ENCODE data around the gene C1orf198.

The C1orf198 gene

DNA sequence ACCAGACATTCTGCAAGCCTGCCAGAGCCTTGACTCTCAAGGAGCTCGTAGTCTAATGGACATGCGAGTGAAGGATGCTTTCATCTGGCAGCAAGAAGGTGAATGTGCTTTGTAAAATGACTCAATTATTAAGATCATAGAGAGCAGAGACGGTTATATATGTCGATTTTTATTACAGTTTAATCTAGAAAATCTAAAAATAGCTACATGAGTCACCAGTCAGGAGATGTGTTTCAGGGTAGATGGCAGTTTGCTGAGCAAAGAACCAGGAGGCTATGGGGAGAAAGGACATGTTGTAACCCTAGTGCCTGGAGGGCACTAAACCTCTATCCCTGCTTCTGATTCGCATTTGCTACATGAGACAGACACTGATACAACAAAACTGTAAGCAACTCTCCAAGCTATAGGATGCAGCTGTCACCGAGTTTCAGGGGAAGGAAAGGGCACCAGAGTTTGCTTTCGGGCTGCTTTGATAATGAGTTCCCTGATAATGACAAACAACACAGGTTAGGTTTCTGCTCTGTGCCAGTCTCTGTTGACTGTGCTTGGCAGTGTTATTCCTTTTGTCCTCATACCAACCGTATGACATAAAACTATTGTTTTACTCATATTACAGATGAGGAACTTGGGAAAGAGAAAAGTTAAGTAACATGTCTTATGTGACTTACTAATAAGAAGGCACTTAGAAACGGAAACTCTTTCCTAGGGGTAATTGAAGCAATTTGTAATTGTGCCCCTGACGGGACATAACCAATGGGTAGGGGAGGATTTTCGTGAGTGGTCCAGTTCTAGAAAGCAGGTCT, 43.2 kb downstream of the C1orf198 start:
- no peak overlapping the region for H3K27ac ChIP-seq

GRCh38 chr1:230824551-230824918, 43.8 kb downstream of the C1orf198 start:
- no peak overlapping the region for H3K27ac ChIP-seq
- TF ChIP-seq, protein P1, sequence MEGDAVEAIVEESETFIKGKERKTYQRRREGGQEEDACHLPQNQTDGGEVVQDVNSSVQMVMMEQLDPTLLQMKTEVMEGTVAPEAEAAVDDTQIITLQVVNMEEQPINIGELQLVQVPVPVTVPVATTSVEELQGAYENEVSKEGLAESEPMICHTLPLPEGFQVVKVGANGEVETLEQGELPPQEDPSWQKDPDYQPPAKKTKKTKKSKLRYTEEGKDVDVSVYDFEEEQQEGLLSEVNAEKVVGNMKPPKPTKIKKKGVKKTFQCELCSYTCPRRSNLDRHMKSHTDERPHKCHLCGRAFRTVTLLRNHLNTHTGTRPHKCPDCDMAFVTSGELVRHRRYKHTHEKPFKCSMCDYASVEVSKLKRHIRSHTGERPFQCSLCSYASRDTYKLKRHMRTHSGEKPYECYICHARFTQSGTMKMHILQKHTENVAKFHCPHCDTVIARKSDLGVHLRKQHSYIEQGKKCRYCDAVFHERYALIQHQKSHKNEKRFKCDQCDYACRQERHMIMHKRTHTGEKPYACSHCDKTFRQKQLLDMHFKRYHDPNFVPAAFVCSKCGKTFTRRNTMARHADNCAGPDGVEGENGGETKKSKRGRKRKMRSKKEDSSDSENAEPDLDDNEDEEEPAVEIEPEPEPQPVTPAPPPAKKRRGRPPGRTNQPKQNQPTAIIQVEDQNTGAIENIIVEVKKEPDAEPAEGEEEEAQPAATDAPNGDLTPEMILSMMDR (conservative IDR thresholded peaks at IDR 0.05) = no peak

More for the DNA sequence above, 43.2 kb downstream of the C1orf198 start:
- TF ChIP-seq, protein P1 (conservative IDR thresholded peaks at IDR 0.05) = no peak

GRCh38 chr1:230823931-230824381, 44.4 kb downstream of the C1orf198 start:
- H3K27ac ChIP-seq = no peak overlapping the region
- TF ChIP-seq, protein P1 (conservative IDR thresholded peaks at IDR 0.05) = no peak

DNA sequence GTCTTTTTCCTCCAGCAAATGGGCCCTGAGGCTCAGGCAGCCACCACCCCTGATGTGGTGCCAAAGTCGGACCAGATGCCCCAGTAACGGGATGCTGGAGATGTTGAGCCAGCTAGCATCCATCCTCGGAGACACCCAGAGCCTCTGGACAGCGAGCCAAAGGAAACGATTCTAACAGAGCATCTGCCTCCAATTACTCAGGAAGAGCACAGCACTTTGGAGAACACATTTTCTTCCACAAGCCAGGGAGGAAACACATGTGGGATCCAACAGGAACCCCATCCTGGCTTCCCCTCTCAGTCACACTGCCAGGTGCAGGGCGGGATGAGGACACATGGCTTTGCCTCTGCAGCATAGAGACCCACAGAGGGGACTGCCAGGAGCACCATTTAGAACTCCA, 44.9 kb downstream of the C1orf198 start:
- TF ChIP-seq, protein P1 (conservative IDR thresholded peaks at IDR 0.05) = no peak
- no peak overlapping the region for H3K27ac ChIP-seq

DNA sequence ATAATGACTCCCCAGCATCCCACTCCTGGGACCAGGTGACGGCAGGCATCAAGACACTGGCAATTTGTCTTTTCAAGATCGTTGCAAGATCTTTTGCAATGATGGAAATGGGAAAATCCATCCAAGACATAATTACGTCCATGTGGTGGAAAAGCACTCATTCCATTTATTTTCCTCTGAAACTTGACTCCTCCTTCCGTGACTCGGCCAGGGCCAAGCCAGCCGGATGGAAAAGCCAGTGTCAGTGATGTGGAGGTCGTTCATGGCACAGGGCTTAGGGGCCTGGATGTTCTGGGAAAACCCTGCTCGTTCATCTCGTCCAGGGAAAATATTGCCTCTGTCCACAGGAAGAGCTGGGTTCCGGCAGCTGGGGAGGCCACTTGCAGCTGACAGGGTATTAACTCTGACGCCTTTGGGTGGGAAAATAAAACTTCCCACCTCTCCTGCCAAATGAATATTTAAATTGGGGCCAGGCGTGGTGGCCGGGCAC, 46.2 kb downstream of the C1orf198 start:
- TF ChIP-seq, protein P1 (conservative IDR thresholded peaks at IDR 0.05) = no peak
- H3K27ac ChIP-seq = no peak overlapping the region

DNA sequence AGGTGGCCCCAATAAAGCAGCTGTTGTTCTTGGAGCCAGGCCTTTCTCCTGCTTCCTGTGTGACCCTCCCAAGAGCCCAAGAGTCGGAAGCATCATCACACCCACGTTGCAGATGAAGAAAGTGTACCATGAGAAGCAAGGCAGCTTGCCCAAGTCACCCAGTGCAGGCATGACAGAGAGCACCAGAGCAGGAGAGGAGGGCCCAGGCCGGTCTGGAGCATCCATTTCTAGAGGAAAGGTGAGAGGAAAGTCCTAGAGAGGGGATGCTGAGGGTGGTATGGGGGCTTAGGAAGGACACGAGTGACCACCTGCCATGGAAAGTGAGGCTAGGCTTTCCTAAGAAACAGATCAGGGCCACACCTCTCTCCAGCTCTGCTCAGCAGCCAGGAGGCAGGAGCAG, 47.0 kb downstream of the C1orf198 start:
- no peak overlapping the region for H3K27ac ChIP-seq
- TF ChIP-seq, protein P1 (conservative IDR thresholded peaks at IDR 0.05) = no peak

DNA sequence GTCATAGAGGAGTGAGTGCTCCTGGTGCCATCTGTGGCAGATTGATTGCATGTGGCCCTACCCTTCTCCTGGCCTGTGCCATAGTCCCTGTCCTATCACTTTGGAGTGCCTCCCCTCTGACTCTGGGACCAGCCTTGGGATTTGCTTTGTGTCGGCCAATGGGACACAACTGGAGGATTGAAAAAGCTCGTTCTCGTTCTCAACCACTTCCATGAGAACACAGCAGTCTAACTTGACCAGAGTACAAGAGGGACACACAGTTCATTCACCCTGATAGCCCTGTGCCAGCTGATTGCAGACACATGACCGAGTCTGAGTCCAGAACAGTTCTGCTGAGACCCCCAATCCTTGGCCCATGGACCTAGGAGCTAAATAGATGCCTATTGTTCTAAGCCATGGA, 47.8 kb downstream of the C1orf198 start:
- TF ChIP-seq, protein P1 (conservative IDR thresholded peaks at IDR 0.05) = no peak

More for the DNA sequence above, 47.8 kb downstream of the C1orf198 start:
- no peak overlapping the region for H3K27ac ChIP-seq
